Neutrophil (primary cell): ENCODE data around the gene CPM.

Experiments
- H3K27ac ChIP-seq: fragments of 200-600 bp; sonication (generic); 2 replicates; pipeline ENCODE4 v1.5.1; 2016; ENCODE audit warnings: mild to moderate bottlenecking, moderate library complexity
- H3K27me3 ChIP-seq: fragments of 200-600 bp; sonication (generic); 2 replicates; pipeline ENCODE4 v1.6.0; 2016; ENCODE audit warnings: mild to moderate bottlenecking
- H3K36me3 ChIP-seq: fragments of 200-600 bp; sonication (generic); 2 replicates; pipeline ENCODE4 v1.5.1; 2017
- H3K4me1 ChIP-seq, 2 experiments: fragments of 200-600 bp in 1 of 2; sonication (generic) in 1 of 2; 1 replicate in 1 of 2; 2 replicates in 1 of 2; pipeline versions ENCODE4 v1.5.1 to v1.6.1; 2013 to 2016; ENCODE audit warnings: low read depth in 1 of 2, low read length in 1 of 2, mild to moderate bottlenecking in 1 of 2, moderate library complexity in 1 of 2; ENCODE audit not compliant: control insufficient read depth in 1 of 2, insufficient read depth in 1 of 2
- H3K4me3 ChIP-seq, 2 experiments: fragments of 200-600 bp in 1 of 2; sonication (generic) in 1 of 2; 1 replicate in 1 of 2; 2 replicates in 1 of 2; pipeline ENCODE4 v1.5.1; 2013 to 2016; ENCODE audit warnings: low read depth in 1 of 2, low read length in 1 of 2, mild to moderate bottlenecking in 1 of 2, moderate library complexity in 1 of 2
- H3K9me3 ChIP-seq: fragments of 200-600 bp; sonication (generic); 2 replicates; pipeline ENCODE4 v1.5.1; 2016
- TF ChIP-seq, protein P1 (sequence below): fragments of 200-600 bp; sonication (generic); IDR thresholded peaks from 2 replicates; pipeline ENCODE4 v1.5.1; 2016; ENCODE audit warnings: antibody characterized with exemption

CPM gene

DNA sequence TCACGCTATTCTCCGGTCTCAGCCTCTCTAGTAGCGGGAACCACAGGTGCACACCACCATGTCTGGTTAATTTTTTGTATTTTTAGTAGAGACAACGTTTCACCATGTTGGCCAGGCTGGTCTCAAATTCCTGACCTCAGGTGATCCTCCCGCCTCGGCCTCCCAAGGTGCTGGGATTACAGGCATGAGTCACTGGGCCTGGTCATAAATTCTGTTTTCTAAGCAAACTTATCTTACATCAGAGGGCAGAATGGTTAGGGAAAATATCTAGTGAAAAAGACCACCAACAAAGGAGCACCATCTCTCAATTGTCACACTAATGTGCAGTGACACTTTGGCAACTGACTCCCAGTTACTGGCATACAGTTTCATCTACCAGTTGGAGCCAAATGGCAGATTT lies 2.8 kb downstream of the CPM start:
- peaks cover 9 to 17% of the 10 kb centered on the region in 2 experiments for H3K4me1 ChIP-seq
- no peak overlapping the region for H3K4me3 ChIP-seq
- no peaks in the 10 kb centered on the region for H3K36me3 ChIP-seq
- H3K27me3 ChIP-seq = peaks cover 14% of the 10 kb centered on the region
- H3K27ac ChIP-seq = no peak overlapping the region
- H3K9me3 ChIP-seq = no peaks in the 10 kb centered on the region
- TF ChIP-seq, protein P1, sequence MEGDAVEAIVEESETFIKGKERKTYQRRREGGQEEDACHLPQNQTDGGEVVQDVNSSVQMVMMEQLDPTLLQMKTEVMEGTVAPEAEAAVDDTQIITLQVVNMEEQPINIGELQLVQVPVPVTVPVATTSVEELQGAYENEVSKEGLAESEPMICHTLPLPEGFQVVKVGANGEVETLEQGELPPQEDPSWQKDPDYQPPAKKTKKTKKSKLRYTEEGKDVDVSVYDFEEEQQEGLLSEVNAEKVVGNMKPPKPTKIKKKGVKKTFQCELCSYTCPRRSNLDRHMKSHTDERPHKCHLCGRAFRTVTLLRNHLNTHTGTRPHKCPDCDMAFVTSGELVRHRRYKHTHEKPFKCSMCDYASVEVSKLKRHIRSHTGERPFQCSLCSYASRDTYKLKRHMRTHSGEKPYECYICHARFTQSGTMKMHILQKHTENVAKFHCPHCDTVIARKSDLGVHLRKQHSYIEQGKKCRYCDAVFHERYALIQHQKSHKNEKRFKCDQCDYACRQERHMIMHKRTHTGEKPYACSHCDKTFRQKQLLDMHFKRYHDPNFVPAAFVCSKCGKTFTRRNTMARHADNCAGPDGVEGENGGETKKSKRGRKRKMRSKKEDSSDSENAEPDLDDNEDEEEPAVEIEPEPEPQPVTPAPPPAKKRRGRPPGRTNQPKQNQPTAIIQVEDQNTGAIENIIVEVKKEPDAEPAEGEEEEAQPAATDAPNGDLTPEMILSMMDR = no peak

- Histone ChIP-seq H3K27ac (no peak overlapping the region), H3K9me3 (no peaks in the 10 kb centered on the region), H3K36me3 (no peaks in the 10 kb centered on the region), H3K4me1 (no peaks in the 10 kb centered on the region), H3K4me3 (no peak overlapping the region), H3K27me3 (no peaks in the 10 kb centered on the region)
- TF ChIP-seq, protein P1 = no peak
These were observed 8.4 kb downstream of the CPM start for GRCh38 chr12:68924546-68924945.

- Histone ChIP-seq H3K27ac (no peak overlapping the region), H3K4me3 (no peak overlapping the region), H3K9me3 (no peaks in the 10 kb centered on the region), H3K36me3 (no peaks in the 10 kb centered on the region), H3K4me1 (no peaks in the 10 kb centered on the region), H3K27me3 (no peaks in the 10 kb centered on the region)
- TF ChIP-seq, protein P1 = no peak
These were observed 13.3 kb downstream of the CPM start for GRCh38 chr12:68919581-68920239.

DNA sequence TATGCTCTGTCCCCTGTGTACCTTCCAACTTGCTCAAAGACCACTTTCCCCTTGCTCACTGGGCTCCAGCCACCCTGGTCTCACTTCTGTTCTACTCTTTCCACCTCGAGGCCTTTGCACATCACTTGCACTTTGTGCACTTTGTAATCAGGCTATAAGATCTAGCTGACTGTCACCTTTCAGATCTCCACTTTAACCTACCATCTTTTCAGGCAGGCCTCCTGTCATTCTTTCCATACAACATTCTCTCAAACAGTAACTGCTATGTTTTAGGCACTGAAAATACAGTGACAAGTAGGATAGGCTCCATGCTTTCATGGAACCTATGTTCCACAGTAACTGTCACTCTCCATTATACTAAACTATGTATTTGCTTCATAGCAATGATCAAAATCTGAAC lies 14.0 kb downstream of the CPM start:
- H3K27me3 ChIP-seq = no peaks in the 10 kb centered on the region
- TF ChIP-seq, protein P1 = no peak
- H3K9me3 ChIP-seq = no peaks in the 10 kb centered on the region
- no peak overlapping the region for H3K4me3 ChIP-seq
- no peak overlapping the region for H3K27ac ChIP-seq
- H3K36me3 ChIP-seq = no peaks in the 10 kb centered on the region
- H3K4me1 ChIP-seq = no peaks in the 10 kb centered on the region

- Histone ChIP-seq H3K4me3 (no peak overlapping the region), H3K27me3 (no peaks in the 10 kb centered on the region), H3K36me3 (no peaks in the 10 kb centered on the region), H3K9me3 (no peaks in the 10 kb centered on the region), H3K27ac (no peak overlapping the region), H3K4me1 (no peaks in the 10 kb centered on the region)
- TF ChIP-seq, protein P1 = no peak
These were observed 17.9 kb downstream of the CPM start for GRCh38 chr12:68915055-68915454.
